Vagina (tissue), 2 donors: ENCODE results near the gene FOXA1.

Experiments
- POLR2A ChIP-seq, 2 donors: fragments of 450-650 bp; IDR thresholded peaks; one replicate each; pipeline ENCODE4 v1.6.1; 2017; ENCODE audit warnings: antibody characterized with exemption in 2 of 2, mild to moderate bottlenecking in 2 of 2, moderate library complexity in 2 of 2
- POLR2AphosphoS5 ChIP-seq, 2 donors: sonication (generic); formaldehyde crosslinking; IDR thresholded peaks; one replicate each; pipeline ENCODE4 v1.9.0; 2017; ENCODE audit warnings: antibody characterized with exemption in 2 of 2, mild to moderate bottlenecking in 2 of 2, low read depth in 1 of 2; ENCODE audit not compliant: insufficient read depth in 1 of 2
- TF ChIP-seq, protein P1 (sequence below), 3 experiments: fragments of 450-650 bp in 2 of 3; fragments of 200-600 bp in 1 of 3; sonication (generic) in 1 of 3; IDR thresholded peaks; one replicate each; pipeline ENCODE4 v1.5.1; 2017 to 2019; ENCODE audit warnings: antibody characterized with exemption in 3 of 3, mild to moderate bottlenecking in 2 of 3, moderate library complexity in 2 of 3

DNA sequence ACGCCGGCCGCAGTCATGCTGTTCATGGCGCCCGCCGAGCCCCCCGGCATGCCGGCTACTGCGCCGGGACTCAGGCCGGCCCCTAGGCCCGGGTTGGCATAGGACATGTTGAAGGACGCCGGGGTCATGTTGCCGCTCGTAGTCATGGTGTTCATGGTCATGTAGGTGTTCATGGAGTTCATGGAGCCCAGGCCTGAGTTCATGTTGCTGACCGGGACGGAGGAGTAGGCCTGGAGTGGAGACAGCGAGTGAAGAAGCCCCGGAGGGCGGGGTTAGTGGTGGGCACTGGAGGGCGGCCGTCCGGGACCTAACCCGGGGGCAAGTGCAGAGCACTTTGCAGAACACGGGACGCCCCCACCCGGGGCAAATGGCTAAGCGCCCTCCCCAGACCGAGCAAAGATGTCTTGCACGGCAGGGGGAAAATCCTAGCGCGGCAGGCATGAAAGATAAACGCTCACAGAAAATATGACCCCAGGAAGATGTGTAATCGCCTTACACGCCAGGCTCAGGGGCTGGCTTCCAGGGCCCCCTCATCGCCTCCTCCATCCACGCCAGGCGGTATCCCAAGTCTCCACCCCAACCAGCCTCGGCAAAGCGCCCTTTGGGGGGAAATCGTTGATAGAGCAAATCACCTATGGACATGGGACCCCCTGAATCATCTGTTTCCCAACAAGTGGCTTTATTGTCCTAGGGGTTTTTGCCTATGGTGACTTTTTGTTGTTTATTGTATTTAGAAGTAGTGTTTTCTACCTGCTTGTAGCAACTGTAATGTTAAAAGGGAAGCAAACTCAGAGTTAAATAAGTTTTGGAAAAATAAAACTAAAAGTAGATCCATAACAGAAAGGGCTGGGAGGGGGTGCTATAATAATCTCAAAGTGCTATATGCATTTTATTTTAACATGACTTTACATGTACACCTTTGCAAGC lies 2.3 kb downstream of the FOXA1 start:
- TF ChIP-seq, protein P1, sequence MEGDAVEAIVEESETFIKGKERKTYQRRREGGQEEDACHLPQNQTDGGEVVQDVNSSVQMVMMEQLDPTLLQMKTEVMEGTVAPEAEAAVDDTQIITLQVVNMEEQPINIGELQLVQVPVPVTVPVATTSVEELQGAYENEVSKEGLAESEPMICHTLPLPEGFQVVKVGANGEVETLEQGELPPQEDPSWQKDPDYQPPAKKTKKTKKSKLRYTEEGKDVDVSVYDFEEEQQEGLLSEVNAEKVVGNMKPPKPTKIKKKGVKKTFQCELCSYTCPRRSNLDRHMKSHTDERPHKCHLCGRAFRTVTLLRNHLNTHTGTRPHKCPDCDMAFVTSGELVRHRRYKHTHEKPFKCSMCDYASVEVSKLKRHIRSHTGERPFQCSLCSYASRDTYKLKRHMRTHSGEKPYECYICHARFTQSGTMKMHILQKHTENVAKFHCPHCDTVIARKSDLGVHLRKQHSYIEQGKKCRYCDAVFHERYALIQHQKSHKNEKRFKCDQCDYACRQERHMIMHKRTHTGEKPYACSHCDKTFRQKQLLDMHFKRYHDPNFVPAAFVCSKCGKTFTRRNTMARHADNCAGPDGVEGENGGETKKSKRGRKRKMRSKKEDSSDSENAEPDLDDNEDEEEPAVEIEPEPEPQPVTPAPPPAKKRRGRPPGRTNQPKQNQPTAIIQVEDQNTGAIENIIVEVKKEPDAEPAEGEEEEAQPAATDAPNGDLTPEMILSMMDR (IDR thresholded peaks at IDR 0.05), result no peak
- TF ChIP-seq POLR2AphosphoS5 (IDR thresholded peaks at IDR 0.05; ENCODE audit: insufficient read depth in 1 of 2, low read depth in 1 of 2) (no peak), POLR2A (IDR thresholded peaks at IDR 0.05) (no peak)
